GM12878 (cell line): ENCODE data around the gene E2F2. TPM values are rescaled to one million over a fixed set of nuclear protein-coding genes. Genes with fewer than 3 reads are reported as not detected.

Experiments used
- ATAC-seq: fragments of 200-7000 bp; cut with Tn5 transposase; 3 replicates; pipeline ENCODE4 v1.9.1; 2020; ENCODE audit warnings: mild to moderate bottlenecking, moderate library complexity
- BruUV-seq: library from RNA; stranded (reverse); fragments of 400-500 nt; replicated peaks from 2 replicates; lab custom pipeline; 2021; lab: Mats Ljungman, UMichigan
- CTCF ChIA-PET: fragments of 300-600 bp; sonication (Branson Sonifier 250); formaldehyde crosslinking; extraction: SDS; loops from one replicate; lab custom pipeline; 2021; ENCODE audit warnings: inconsistent platforms; lab: Yijun Ruan, JAX
- POLR2A ChIA-PET: fragments of 350-600 bp; formaldehyde crosslinking; extraction: SDS; loops from one replicate; lab custom pipeline; 2021; ENCODE audit warnings: inconsistent platforms; lab: Charles Lee
- RAD21 ChIA-PET: fragments of 300-600 bp; sonication (Branson Sonifier 250); formaldehyde crosslinking; loops from one replicate; lab custom pipeline; 2023; ENCODE audit warnings: antibody characterized with exemption; ENCODE audit not compliant: unreplicated experiment; lab: Charles Lee
- SMC1A ChIA-PET: fragments of 300-600 bp; sonication (Branson Sonifier 250); formaldehyde crosslinking; loops from one replicate; lab custom pipeline; 2023; ENCODE audit not compliant: unreplicated experiment, uncharacterized antibody; lab: Charles Lee
- DNase-seq: peaks from one replicate; pipeline ENCODE4 v3.0.0-alpha.2; 2011; ENCODE audit warnings: low read depth, low spot score
- FAIRE-seq: peaks from 3 replicates; lab custom pipeline; 2011; peaks lifted over from hg19 to GRCh38; lab: Jason Lieb, UNC
- H2AFZ ChIP-seq: 2 replicates; pipeline ENCODE4 v1.6.0; 2011; ENCODE audit warnings: low read depth, low read length, control low read depth; ENCODE audit not compliant: control insufficient read depth
- H3K27ac ChIP-seq: 2 replicates; pipeline ENCODE4 v1.5.1; 2011; ENCODE audit warnings: control low read depth; ENCODE audit not compliant: control insufficient read depth, insufficient read depth
- H3K27me3 ChIP-seq, 2 experiments: replicated peaks in 1 of 2; 2 replicates each; pipeline versions ENCODE4 v1.6.0 to v1.6.1; 2011; ENCODE audit warnings: low read length in 1 of 2; ENCODE audit not compliant: control insufficient read depth in 2 of 2, insufficient read depth in 2 of 2
- H3K36me3 ChIP-seq, 2 experiments: 2 replicates each; pipeline ENCODE4 v1.5.1; 2011; ENCODE audit warnings: low read length in 1 of 2; ENCODE audit not compliant: control insufficient read depth in 2 of 2, insufficient read depth in 2 of 2
- H3K4me1 ChIP-seq: 2 replicates; pipeline ENCODE4 v1.6.1; 2011; ENCODE audit warnings: mild to moderate bottlenecking, low read length, moderate library complexity, mixed read lengths; ENCODE audit not compliant: control insufficient read depth, insufficient read depth
- H3K4me2 ChIP-seq: 2 replicates; pipeline ENCODE4 v1.6.0; 2011; ENCODE audit warnings: control low read depth; ENCODE audit not compliant: control insufficient read depth, insufficient read depth
- H3K4me3 ChIP-seq: fragments of 200-600 bp; sonication (generic); 2 replicates; pipeline ENCODE4 v1.5.1; 2016
- H3K79me2 ChIP-seq: 2 replicates; pipeline ENCODE4 v1.6.0; 2011; ENCODE audit warnings: low read length; ENCODE audit not compliant: control insufficient read depth, insufficient read depth
- H3K9ac ChIP-seq: 2 replicates; pipeline ENCODE4 v1.8.0; 2011; ENCODE audit warnings: low read length, control low read depth, mixed read lengths; ENCODE audit not compliant: control insufficient read depth, insufficient read depth
- H3K9me3 ChIP-seq: replicated peaks from 3 replicates; pipeline ENCODE4 v1.5.1; 2011; ENCODE audit warnings: mild to moderate bottlenecking, low read length; ENCODE audit not compliant: control insufficient read depth, insufficient read depth
- H4K20me1 ChIP-seq: 2 replicates; pipeline ENCODE4 v1.6.0; 2011; ENCODE audit not compliant: control insufficient read depth, insufficient read depth
- CBX5 ChIP-seq: sonication (generic); IDR thresholded peaks from 2 replicates; pipeline ENCODE4 v1.6.1; 2016; ENCODE audit warnings: low read depth, moderate library complexity, mild to moderate bottlenecking, inconsistent platforms
- HCFC1 ChIP-seq: fragments of 150-350 bp; IDR thresholded peaks from 2 replicates; pipeline ENCODE4 v1.6.1; 2014; ENCODE audit warnings: low read length
- NFXL1 ChIP-seq: fragments of 450-650 bp; IDR thresholded peaks from 2 replicates; pipeline ENCODE4 v1.6.1; 2017; ENCODE audit warnings: antibody characterized with exemption, mild to moderate bottlenecking, borderline replicate concordance
- PRDM15 ChIP-seq: fragments of 450-650 bp; formaldehyde crosslinking; IDR thresholded peaks from 2 replicates; pipeline ENCODE4 v1.4.0; 2020; ENCODE audit warnings: mild to moderate bottlenecking, moderate library complexity
- SMAD5 ChIP-seq: IDR thresholded peaks from 2 replicates; pipeline ENCODE4 v1.6.1; 2016; ENCODE audit warnings: antibody characterized with exemption, low read depth
- SMC3 ChIP-seq: IDR thresholded peaks from 2 replicates; pipeline ENCODE4 v1.6.1; 2011; ENCODE audit warnings: low read length, improper control_type of control experiment, borderline replicate concordance
- USF1 ChIP-seq: IDR thresholded peaks from 2 replicates; pipeline ENCODE4 v1.6.1; 2011; ENCODE audit warnings: borderline replicate concordance, low read depth, mild to moderate bottlenecking, moderate library complexity, mixed read lengths, low read length; ENCODE audit not compliant: insufficient read depth; ENCODE audit errors: extremely low read length
- ZBTB40 ChIP-seq: fragments of 450-650 bp; IDR thresholded peaks from 2 replicates; pipeline ENCODE4 v1.6.1; 2016; ENCODE audit warnings: mild to moderate bottlenecking, moderate library complexity, borderline replicate concordance
- ZNF592 ChIP-seq: fragments of 450-650 bp; IDR thresholded peaks from 2 replicates; pipeline ENCODE4 v1.6.1; 2017; ENCODE audit warnings: mild to moderate bottlenecking, moderate library complexity
- WGBS: methylation state at CpG from one replicate; pipeline ENCODE4 v1.1.6; 2016; ENCODE audit warnings: low lambda C conversion rate; ENCODE audit not compliant: insufficient replicate concordance, insufficient coverage; ENCODE audit errors: missing lambda C conversion rate; 5-methylcytosine and 5-hydroxymethylcytosine counted together
- in situ Hi-C: fragments of 300-500 bp; cut with MboI; formaldehyde crosslinking; loops from 9 replicates; pipeline ENCODE4 v1.14.3; 2018; ENCODE audit warnings: mixed read lengths
- intact Hi-C: fragments of 100-400 bp; cut with micrococcal nuclease; formaldehyde crosslinking; loops from one replicate; pipeline ENCODE4 v1.14.2; 2022; ENCODE audit not compliant: unreplicated experiment
- polyA plus RNA-seq, 11 experiments: library from polyadenylated mRNA; depleted of rRNA in 4 of 11; unstranded in 6 of 11; stranded (reverse) in 5 of 11; fragments of >200 nt; fragmentation: Nextera tagmentation in 4 of 11; fragmentation: Illumina TruSeq in 1 of 11; extraction: Ambion mirVana in 4 of 11; extraction: Trizol in 1 of 11; gene quantifications; 1 replicate in 1 of 11; 2 replicates in 10 of 11; pipeline versions ENCODE4 v1.2.1 to v1.2.3, GENCODE V29; 2011 to 2016; ENCODE audit warnings: inconsistent platforms in 2 of 11, missing spikeins in 2 of 11, low read depth in 1 of 11
- total RNA-seq, 4 experiments: library from RNA; depleted of rRNA in 3 of 4; stranded (reverse); fragments of >200 nt in 3 of 4; fragmentation: Illumina TruSeq in 1 of 4; extraction: Trizol in 1 of 4; gene quantifications; 2 replicates each; pipeline versions ENCODE4 v1.2.1 to v1.2.3, GENCODE V29; 2013 to 2021

E2F2 gene
- total and polyA plus RNA-seq, 10 of the 15 experiments (the other 5 are each of a cell fraction or from before 2014, with no cell fraction given) = 3.8 to 27.2 (median 14.6) TPM

GRCh38 chr1:23548704-23549143 is 17.7 kb upstream of the E2F2 start:
- WGBS = 34% methylated on average over 9 of the region's 9 CpGs
- DNase-seq = no peak
- Histone ChIP-seq H3K27me3 (no peaks in the 10 kb centered on the region), H3K4me3 (no peak overlapping the region), H3K79me2 (no peaks in the 10 kb centered on the region), H3K4me2 (peak overlapping the region; percentile 34), H2AFZ (peak overlapping the region; percentile 40), H3K9ac (no peak overlapping the region), H3K27ac (no peak overlapping the region), H3K36me3 (no peaks in the 10 kb centered on the region), H4K20me1 (no peaks in the 10 kb centered on the region), H3K9me3 (no peaks in the 10 kb centered on the region), H3K4me1 (peaks cover 21% of the 10 kb centered on the region)
- CTCF ChIA-PET = interaction anchor here (0.7 to 24.4 kb wide), 11 partner anchors 8 to 368 kb away, joined by 3 to 959 read pairs (median 4); no protein-coding TSS in a partner anchor
- POLR2A ChIA-PET = interaction anchor here (0.6 to 1.4 kb wide), 9 partner anchors 8 to 90 kb away, joined by 3 to 7 read pairs (median 4); no protein-coding TSS in a partner anchor
- intact Hi-C loops = no loop called here
- RAD21 ChIA-PET = interaction anchor here (0.9 to 21.6 kb wide), 10 partner anchors 9 to 88 kb away, joined by 3 to 561 read pairs (median 4); partner anchors contain the start of genes E2F2 and ID3
- SMC1A ChIA-PET = interaction anchor here (0.9 to 17.8 kb wide), 9 partner anchors 11 to 149 kb away, joined by 3 to 584 read pairs (median 5); partner anchors contain the start of gene ID3
- ATAC-seq = peak; percentile 52
- no peak for FAIRE-seq
- in situ Hi-C loops = loop anchor here (5.0 kb wide), 2 partner anchors 89 to 204 kb away; no protein-coding TSS in a partner anchor
- no TSS peak for BruUV-seq
- TF ChIP-seq NFXL1 (no peak), CBX5 (no peak), HCFC1 (no peak), ZBTB40 (no peak), SMAD5 (no peak), SMC3 (no peak), USF1 (no peak), PRDM15 (no peak), ZNF592 (no peak)
